ENCODE results near the gene PSMD6. TPM values are rescaled to one million over a fixed set of nuclear protein-coding genes. Genes with fewer than 3 reads are reported as not detected.

Gene PSMD6
- total RNA-seq, 1 donor from 2014 or later: 65.0 TPM

- Mint-ChIP-seq H3K36me3 (ENCODE audit: low read depth) (peaks cover 14% of the 10 kb centered on the region), H3K27ac (ENCODE audit: unreplicated experiment) (peak overlapping the region; percentile 91), H3K27me3 (ENCODE audit: low read depth) (no peaks in the 10 kb centered on the region), H3K4me1 (ENCODE audit: low read depth) (peaks cover 37% of the 10 kb centered on the region), H3K9me3 (ENCODE audit: low read depth) (no peaks in the 10 kb centered on the region), H3K4me3 (ENCODE audit: unreplicated experiment) (peak overlapping the region; percentile 86)
- TF ChIP-seq CTCF (IDR thresholded peaks at IDR 0.05): no peak
- DNase-seq (ENCODE audit: low spot score): no peak
Measured at GRCh38 chr3:64022451-64023186, 675 bp downstream of the PSMD6 start.

DNA sequence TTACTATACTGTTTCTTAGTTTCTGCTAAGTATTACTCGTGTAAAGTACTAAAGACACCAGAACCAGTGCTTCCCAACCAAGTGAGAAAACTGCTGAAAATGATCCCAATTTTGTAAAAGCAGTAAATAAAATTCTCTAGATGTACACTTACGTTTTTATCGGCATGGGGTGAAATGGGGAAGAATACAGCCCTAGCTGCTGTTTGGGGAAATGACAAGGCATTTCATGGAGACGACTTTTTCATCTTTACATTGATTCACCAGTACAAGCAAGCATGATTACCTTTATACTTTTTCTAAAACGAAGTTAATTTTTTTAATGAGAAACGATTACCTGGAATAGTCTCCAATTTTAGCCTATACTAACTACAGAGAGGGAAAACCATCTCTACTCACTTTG, 1.4 kb downstream of the PSMD6 start:
- peak overlapping the region; percentile 22 for H3K27ac Mint-ChIP-seq (ENCODE audit: unreplicated experiment)
- H3K27me3 Mint-ChIP-seq (ENCODE audit: low read depth): no peaks in the 10 kb centered on the region
- H3K4me3 Mint-ChIP-seq (ENCODE audit: unreplicated experiment): peak overlapping the region; percentile 86

DNA sequence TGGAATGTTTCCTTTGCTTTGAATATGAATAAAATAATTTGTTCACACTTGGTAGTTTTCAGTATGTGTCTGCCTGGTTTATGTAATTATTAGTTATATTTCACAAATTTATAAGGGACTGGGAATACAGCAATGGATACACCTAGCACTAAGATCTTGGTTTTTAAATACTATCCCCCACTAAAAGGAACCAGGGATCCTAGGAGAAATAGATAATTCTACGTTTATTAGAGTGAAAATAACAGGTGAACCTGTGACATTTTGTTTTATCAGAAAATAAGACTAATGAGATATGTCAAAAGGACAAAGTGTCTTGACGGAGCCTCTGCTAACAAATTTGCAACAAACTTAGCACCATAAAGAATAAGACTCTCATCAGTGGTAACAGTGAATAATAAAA, 3.4 kb downstream of the PSMD6 start:
- H3K4me3 Mint-ChIP-seq (ENCODE audit: unreplicated experiment): no peak overlapping the region

More for the DNA sequence above, 1.4 kb downstream of the PSMD6 start:
- H3K4me1 Mint-ChIP-seq (ENCODE audit: low read depth): peaks cover 44% of the 10 kb centered on the region
- H3K9me3 Mint-ChIP-seq (ENCODE audit: low read depth): no peaks in the 10 kb centered on the region
- peaks cover 20% of the 10 kb centered on the region for H3K36me3 Mint-ChIP-seq (ENCODE audit: low read depth)
- TF ChIP-seq CTCF (IDR thresholded peaks at IDR 0.05): peak; percentile 20
- DNase-seq (ENCODE audit: low spot score): no peak

DNA sequence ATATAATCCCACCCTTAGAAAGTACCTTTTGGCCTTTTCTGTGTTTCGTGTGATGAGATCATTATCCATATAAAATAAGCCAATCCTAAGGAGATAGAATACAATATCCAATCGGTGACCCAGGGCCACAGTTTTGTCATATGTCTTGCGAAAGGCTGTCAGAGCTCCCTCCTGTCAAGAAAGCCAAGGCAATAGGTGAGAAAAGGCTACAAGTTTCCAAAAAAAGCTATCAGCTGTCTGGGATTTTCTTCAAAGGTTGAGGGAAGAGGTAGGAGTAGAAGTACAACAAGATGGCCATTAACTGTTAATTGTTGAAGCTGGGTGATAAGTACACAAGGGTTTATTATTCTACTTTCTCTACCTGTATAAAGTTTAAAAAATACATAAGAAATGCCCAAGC, 4.0 kb downstream of the PSMD6 start:
- no peak for DNase-seq (ENCODE audit: low spot score)
- no peak for TF ChIP-seq CTCF (IDR thresholded peaks at IDR 0.05)
- Mint-ChIP-seq H3K4me3 (ENCODE audit: unreplicated experiment) (no peak overlapping the region), H3K9me3 (ENCODE audit: low read depth) (no peaks in the 10 kb centered on the region), H3K27me3 (ENCODE audit: low read depth) (no peaks in the 10 kb centered on the region), H3K4me1 (ENCODE audit: low read depth) (peaks cover 46% of the 10 kb centered on the region), H3K36me3 (ENCODE audit: low read depth) (peaks cover 30% of the 10 kb centered on the region), H3K27ac (ENCODE audit: unreplicated experiment) (no peak overlapping the region)

More for the DNA sequence above, 3.4 kb downstream of the PSMD6 start:
- H3K4me1 Mint-ChIP-seq (ENCODE audit: low read depth): peaks cover 46% of the 10 kb centered on the region
- no peaks in the 10 kb centered on the region for H3K9me3 Mint-ChIP-seq (ENCODE audit: low read depth)
- no peak for DNase-seq (ENCODE audit: low spot score)
- peaks cover 24% of the 10 kb centered on the region for H3K36me3 Mint-ChIP-seq (ENCODE audit: low read depth)
- H3K27ac Mint-ChIP-seq (ENCODE audit: unreplicated experiment): no peak overlapping the region
- no peak for TF ChIP-seq CTCF (IDR thresholded peaks at IDR 0.05)
- H3K27me3 Mint-ChIP-seq (ENCODE audit: low read depth): no peaks in the 10 kb centered on the region

- H3K27me3 Mint-ChIP-seq (ENCODE audit: low read depth): no peaks in the 10 kb centered on the region
- no peaks in the 10 kb centered on the region for H3K9me3 Mint-ChIP-seq (ENCODE audit: low read depth)
- no peak for DNase-seq (ENCODE audit: low spot score)
- peaks cover 44% of the 10 kb centered on the region for H3K36me3 Mint-ChIP-seq (ENCODE audit: low read depth)
- H3K4me3 Mint-ChIP-seq (ENCODE audit: unreplicated experiment): no peak overlapping the region
- no peak for TF ChIP-seq CTCF (IDR thresholded peaks at IDR 0.05)
- H3K4me1 Mint-ChIP-seq (ENCODE audit: low read depth): peaks cover 38% of the 10 kb centered on the region
- peak overlapping the region; percentile 64 for H3K27ac Mint-ChIP-seq (ENCODE audit: unreplicated experiment)
Measured at GRCh38 chr3:64016941-64017620, 6.2 kb downstream of the PSMD6 start.

Data from chondrocyte (in vitro differentiated cells).